Upper lobe of right lung (tissue), 1 donor: ENCODE results near the gene BCL7B. TPM values are rescaled to one million over a fixed set of nuclear protein-coding genes. Genes with fewer than 3 reads are reported as not detected.
"Not testable (repeated sequence)": the region's sequence is repeated elsewhere in the genome, so short reads cannot be mapped to it uniquely, and the experiment has no call there.

ENCODE experiments used
- ATAC-seq: fragments of 200-7000 bp; cut with Tn5 transposase; one replicate; pipeline ENCODE4 v1.9.1; 2020; ENCODE audit warnings: mild to moderate bottlenecking, moderate library complexity
- DNase-seq: peaks from one replicate; pipeline ENCODE4 v3.0.0-alpha.2; 2020
- H3K27ac ChIP-seq: fragments of 200-600 bp; one replicate; pipeline ENCODE4 v1.8.0; 2022
- H3K27me3 ChIP-seq: fragments of 200-600 bp; one replicate; pipeline ENCODE4 v1.8.0; 2022; ENCODE audit warnings: mild to moderate bottlenecking
- H3K36me3 ChIP-seq: fragments of 200-600 bp; one replicate; pipeline ENCODE4 v1.8.0; 2022
- H3K4me1 ChIP-seq: fragments of 200-600 bp; one replicate; pipeline ENCODE4 v1.8.0; 2022
- H3K4me3 ChIP-seq: fragments of 200-600 bp; one replicate; pipeline ENCODE4 v1.8.0; 2022; ENCODE audit warnings: mild to moderate bottlenecking
- H3K9me3 ChIP-seq: fragments of 200-600 bp; one replicate; pipeline ENCODE4 v1.8.0; 2022
- intact Hi-C: fragments of 100-400 bp; cut with DNase I; formaldehyde crosslinking; loops from one replicate; pipeline ENCODE4 v1.11.0; 2022
- total RNA-seq: library from RNA; stranded (reverse); fragmentation: NEBNext Ultra II Directional; extraction: Animal tissue kit (Norgen Biotek cat#: 25700); gene quantifications from one replicate; pipeline ENCODE4 v1.2.1, GENCODE V29; 2021
- TF ChIP-seq, protein P1 (sequence below): fragments of 200-600 bp; IDR thresholded peaks from one replicate; pipeline ENCODE4 v1.8.0; 2022; ENCODE audit warnings: antibody characterized with exemption
- donor health status: DM: no; HTN: yes; CAD: no; lungs with severe emphysema.

BCL7B gene
- total RNA-seq, 1 donor from 2014 or later = 71.8 TPM

GRCh38 chr7:73556208-73557107 is 1.0 kb downstream of the BCL7B start:
- peaks cover 19% of the 10 kb centered on the region for H3K4me1 ChIP-seq
- no peak for ATAC-seq
- TF ChIP-seq, protein P1, sequence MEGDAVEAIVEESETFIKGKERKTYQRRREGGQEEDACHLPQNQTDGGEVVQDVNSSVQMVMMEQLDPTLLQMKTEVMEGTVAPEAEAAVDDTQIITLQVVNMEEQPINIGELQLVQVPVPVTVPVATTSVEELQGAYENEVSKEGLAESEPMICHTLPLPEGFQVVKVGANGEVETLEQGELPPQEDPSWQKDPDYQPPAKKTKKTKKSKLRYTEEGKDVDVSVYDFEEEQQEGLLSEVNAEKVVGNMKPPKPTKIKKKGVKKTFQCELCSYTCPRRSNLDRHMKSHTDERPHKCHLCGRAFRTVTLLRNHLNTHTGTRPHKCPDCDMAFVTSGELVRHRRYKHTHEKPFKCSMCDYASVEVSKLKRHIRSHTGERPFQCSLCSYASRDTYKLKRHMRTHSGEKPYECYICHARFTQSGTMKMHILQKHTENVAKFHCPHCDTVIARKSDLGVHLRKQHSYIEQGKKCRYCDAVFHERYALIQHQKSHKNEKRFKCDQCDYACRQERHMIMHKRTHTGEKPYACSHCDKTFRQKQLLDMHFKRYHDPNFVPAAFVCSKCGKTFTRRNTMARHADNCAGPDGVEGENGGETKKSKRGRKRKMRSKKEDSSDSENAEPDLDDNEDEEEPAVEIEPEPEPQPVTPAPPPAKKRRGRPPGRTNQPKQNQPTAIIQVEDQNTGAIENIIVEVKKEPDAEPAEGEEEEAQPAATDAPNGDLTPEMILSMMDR = no peak
- intact Hi-C loops = no loop called here
- no peaks in the 10 kb centered on the region for H3K9me3 ChIP-seq
- peaks cover 30% of the 10 kb centered on the region for H3K36me3 ChIP-seq
- H3K4me3 ChIP-seq = peak overlapping the region; percentile 89
- peak overlapping the region; percentile 97 for H3K27ac ChIP-seq
- DNase-seq = no peak
- H3K27me3 ChIP-seq = no peaks in the 10 kb centered on the region

DNA sequence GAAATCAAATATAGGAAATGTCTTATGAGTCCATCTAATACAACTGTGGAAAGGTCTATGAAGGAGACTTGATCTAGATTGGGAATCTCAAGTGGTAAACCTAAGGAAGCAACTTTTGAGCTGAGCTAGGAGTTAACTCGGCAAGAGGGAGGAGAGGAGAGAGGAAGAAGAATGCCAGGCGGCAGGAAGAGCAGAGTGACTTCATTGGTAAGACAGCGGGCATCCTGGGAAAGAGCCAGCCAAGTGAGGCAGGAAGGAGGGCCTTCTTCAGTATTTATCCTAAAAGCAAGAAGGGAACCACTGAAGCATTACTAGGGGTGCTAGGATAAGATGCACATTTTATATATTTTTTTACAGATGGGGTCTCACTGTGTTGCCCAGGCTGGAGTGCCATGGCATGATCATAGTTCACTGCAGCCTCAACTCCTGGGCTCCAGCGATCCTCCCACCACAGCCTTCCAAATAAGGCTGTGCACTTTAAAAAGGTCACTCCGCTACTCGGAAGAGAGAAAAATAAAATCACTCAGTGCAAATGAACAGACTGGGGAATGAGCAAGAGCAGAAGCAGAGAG is 2.0 kb downstream of the BCL7B start:
- no peak overlapping the region for H3K27ac ChIP-seq
- TF ChIP-seq, protein P1 = no peak
- intact Hi-C loops = no loop called here
- DNase-seq (no peak), ATAC-seq (no peak)
- H3K9me3 ChIP-seq = no peaks in the 10 kb centered on the region
- peak overlapping the region; percentile 89 for H3K4me3 ChIP-seq
- peaks cover 38% of the 10 kb centered on the region for H3K36me3 ChIP-seq
- no peaks in the 10 kb centered on the region for H3K27me3 ChIP-seq
- H3K4me1 ChIP-seq = peaks cover 19% of the 10 kb centered on the region

- intact Hi-C loops, DNase-seq, H3K4me1 ChIP-seq: not testable (repeated sequence)
Observed at GRCh38 chr7:73550093-73550492, 7.4 kb downstream of the BCL7B start.

DNA sequence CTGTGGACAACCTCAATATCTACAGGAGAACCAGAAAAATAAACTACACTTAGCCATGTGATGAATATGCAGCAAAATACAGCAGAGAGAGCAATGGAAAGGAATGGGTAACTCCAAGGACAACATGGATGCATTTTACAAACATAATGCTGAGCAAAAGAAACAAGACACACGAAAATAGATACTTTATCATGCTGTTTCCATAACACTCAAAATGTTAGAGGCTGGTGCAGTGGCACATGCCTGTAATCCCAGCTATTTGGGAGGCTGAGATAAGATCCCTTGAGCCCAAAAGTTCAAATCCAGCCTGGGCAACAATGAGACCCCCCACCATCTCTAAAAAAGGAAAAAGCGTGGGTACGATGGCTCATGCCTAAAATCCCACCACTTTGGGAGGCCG is 8.3 kb downstream of the BCL7B start:
- Histone ChIP-seq H3K4me1 (no peaks in the 10 kb centered on the region), H3K9me3 (no peaks in the 10 kb centered on the region), H3K4me3 (no peak overlapping the region), H3K27ac (no peak overlapping the region), H3K36me3 (peaks cover 69% of the 10 kb centered on the region), H3K27me3 (no peaks in the 10 kb centered on the region)
- intact Hi-C loops = no loop called here
- ATAC-seq (no peak), DNase-seq (no peak)
- TF ChIP-seq, protein P1 = no peak

More at GRCh38 chr7:73550093-73550492, 7.4 kb downstream of the BCL7B start:
- H3K27me3 ChIP-seq, H3K27ac ChIP-seq, H3K9me3 ChIP-seq, H3K4me3 ChIP-seq, ATAC-seq: not testable (repeated sequence)
- peaks cover 76% of the 10 kb centered on the region for H3K36me3 ChIP-seq

DNA sequence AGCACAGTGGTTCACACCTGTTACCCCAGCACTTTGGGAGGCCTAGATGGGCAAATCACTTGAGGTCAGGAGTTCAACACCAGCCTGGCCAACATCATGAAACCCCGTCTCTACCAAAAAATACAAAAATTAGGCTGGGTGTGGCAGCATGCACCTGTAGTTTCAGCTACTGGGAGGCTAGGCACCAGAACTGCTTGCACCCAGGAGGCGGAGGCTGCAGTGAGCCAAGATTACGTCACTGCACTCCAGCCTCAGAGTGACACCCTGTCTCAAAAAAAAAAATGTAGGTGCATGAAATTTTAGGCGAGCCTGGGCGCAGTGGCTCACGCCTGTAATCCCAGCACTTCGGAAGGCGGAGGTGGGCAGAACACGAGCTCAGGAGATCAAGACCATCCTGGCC is 9.6 kb downstream of the BCL7B start:
- intact Hi-C loops = no loop called here
- Histone ChIP-seq H3K27ac (no peak overlapping the region), H3K9me3 (no peaks in the 10 kb centered on the region), H3K36me3 (peaks cover 72% of the 10 kb centered on the region), H3K4me3 (no peak overlapping the region), H3K4me1 (no peaks in the 10 kb centered on the region), H3K27me3 (no peaks in the 10 kb centered on the region)
- TF ChIP-seq, protein P1 = no peak
- ATAC-seq = no peak
- DNase-seq = no peak

DNA sequence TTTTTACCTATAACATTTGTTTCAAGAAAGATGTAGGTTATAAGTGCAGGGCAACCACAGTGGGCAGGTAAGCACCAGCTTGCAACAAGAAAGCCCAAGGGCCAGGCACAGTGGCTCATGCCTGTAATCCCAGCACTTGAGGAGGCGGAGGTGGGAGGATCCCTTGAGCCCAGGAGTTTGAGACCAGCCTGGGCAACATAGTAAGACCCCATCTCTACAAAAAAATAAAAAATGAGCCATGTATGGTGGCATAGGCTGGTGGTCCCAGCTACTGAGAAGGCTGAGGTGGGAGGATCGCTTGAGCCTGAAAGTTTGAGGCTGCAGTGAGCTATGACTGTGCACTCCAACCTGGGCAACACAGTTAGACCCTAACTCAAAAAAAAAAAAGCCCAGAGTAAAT is 12.8 kb downstream of the BCL7B start:
- intact Hi-C loops = no loop called here
- H3K4me1 ChIP-seq = no peaks in the 10 kb centered on the region
- TF ChIP-seq, protein P1 = no peak
- peaks cover 68% of the 10 kb centered on the region for H3K36me3 ChIP-seq
- no peak overlapping the region for H3K27ac ChIP-seq
- ATAC-seq = no peak
- H3K27me3 ChIP-seq = no peaks in the 10 kb centered on the region
- H3K4me3 ChIP-seq = no peak overlapping the region
- no peaks in the 10 kb centered on the region for H3K9me3 ChIP-seq
- no peak for DNase-seq
